NCI-H82 treated with DMSO at 0.1 percent for 48 hours (cell line): ENCODE results near the gene TXLNG.

ENCODE experiments used
- DNase-seq: peaks from one replicate; lab custom pipeline; 2025; ENCODE audit not compliant: unreplicated experiment; lab: John Stamatoyannopoulos, UW

TXLNG gene

DNA sequence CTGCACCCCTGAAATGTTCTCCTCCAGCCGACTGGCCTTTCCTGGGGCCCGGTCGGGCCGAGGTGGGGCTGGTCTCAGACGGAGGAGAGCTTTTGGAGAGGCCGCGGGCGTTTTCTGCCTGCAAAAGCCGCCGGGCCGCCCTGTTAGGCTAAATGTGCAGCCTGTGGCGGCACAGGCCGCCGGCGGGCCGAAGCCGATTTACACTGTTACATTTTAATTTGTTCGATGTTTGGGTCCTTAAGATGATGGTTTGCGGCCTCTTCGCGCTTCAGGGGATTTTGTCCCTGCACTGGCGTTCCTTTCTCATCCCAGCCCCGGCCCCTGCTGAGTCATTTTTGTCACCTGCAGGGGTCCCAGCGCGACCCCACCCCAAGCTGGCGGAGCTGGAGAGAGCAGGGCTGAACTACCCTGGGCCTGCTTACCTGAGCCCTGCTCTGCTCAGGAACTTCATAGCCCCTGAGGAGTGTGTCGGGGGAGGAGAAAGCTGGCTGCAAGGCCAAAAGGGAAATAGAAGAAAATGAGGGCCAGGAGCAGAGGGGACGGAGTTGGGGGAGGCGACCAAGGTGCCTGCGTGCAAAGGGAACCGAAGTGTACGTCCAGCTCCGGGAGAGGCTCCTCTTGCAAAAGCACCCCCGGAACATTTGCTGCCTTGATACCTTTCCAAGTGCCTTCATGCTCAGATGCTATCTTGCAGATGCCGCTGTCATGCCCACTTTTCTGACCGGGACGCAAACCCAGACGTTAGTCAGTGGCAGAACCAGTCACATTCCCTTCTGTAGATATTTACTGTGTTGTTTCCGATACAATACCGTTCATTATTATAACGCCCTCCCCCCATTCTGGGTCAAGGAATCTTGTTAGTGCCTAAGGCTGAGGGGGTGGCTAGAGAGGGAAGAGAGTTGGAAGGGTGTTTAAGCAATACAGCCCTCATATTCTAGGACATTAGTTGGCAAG, 84.9 kb downstream of the TXLNG start:
- peak; percentile 17 for DNase-seq

GRCh38 chrX:16873106-16873505, 86.8 kb downstream of the TXLNG start:
- DNase-seq = no peak

GRCh38 chrX:16874458-16875095, 88.3 kb downstream of the TXLNG start:
- DNase-seq = no peak

GRCh38 chrX:16876696-16877095, 90.4 kb downstream of the TXLNG start:
- no peak for DNase-seq

- DNase-seq = no peak
These were observed 95.9 kb downstream of the TXLNG start for GRCh38 chrX:16882169-16882568.

- peak; percentile 75 for DNase-seq
These were observed 96.6 kb downstream of the TXLNG start for GRCh38 chrX:16882702-16883486.

DNA sequence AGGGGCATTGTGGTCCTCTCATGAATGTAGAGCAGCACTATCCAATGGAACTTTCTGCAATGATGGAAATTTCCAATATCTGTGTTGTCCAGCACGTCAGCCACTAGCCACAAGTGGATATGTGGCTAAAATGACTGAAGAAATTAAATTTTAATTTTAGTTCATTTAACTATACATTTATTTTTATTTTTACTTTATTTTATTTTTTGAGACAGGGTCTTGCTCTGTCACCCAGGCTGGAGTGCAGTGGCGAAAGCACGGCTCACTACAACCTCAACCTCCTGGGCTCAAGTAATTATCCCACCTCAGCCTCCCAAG, 97.2 kb downstream of the TXLNG start:
- DNase-seq = no peak

DNA sequence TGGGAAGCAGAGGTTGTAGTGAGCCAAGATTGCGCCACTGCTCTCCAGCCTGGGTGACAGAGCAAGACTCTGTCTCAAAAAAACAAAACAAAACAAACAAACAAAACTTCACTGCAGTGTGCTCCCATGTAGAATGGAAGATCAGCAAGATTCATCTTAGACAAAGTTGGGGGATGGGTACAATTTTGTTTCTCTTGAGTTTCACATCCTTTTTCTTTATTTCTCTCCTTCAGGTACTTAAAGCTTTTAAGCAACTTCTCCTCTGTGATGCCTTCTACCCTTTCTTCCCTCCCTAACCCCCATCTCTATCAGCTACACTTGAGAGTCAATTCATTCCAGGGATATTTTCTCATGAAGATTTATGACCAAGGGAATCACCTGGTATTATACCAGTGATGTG, 99.4 kb downstream of the TXLNG start:
- no peak for DNase-seq

DNA sequence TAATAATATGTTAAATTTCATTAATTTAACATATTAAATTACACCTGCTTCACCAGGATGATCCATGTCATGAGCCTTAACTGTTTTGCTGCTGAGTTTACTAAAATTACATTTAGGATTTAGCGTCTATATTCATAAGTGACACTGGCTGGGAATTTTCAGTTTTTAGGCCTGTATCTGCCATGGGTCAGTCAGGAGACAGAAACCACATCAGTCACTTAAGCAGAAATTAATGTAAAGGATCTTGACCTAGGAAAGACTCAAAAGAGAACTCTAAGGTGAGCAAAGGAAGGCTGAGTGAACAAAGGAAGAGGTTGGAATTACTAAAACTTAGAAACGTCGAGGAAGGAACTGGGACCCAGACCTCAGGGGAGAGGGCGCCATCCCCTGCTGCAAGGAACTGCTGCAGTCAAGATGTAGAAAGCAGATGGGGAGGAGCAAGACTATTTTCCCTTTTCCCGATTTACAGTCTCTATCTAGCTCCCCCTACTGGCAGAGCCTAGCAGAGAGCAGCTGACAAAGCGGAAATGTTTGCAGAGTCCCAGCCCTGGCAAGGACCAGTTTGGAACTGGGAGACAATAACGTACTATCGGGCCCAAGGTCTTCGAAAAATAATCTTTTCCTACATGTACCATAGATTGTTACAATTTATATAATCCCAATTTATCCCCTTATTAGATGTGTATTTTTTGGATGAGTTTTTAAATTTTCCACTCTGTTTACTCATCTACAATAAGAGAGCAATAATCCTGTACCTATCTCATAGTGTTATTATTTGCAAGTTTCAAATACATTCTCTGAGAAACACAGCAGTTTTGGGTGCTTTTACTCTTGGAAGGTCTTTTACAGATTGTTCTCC, 106.5 kb downstream of the TXLNG start:
- DNase-seq = peak; percentile 68
